Measurements from ENCODE around the gene INPP5D.
"Not testable (repeated sequence)": the region's sequence is repeated elsewhere in the genome, so short reads cannot be mapped to it uniquely, and the experiment has no call there.

INPP5D gene

DNA sequence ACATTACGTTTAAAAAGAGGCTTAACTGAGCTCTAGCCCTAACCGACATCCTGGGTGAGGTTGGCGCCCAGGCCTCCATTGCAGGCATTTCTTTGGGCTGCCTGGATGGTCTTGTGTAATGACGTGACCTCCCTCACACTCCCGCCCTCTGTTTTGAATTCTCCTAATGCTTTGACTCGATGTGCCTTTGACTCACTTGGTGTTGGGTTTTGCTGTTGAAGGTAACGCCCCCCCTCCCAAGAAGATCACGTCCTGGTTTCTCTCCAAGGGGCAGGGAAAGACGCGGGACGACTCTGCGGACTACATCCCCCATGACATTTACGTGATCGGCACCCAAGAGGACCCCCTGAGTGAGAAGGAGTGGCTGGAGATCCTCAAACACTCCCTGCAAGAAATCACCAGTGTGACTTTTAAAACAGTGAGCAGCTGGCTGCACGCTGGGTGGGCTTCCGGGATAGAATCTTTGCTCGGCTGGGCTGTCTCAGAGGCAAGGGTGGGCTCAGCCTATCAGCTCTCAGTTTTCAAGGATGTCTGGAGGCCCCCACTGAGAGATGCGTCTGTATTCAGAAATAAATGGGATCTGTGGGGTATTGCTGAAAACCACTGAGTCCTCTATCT, 103.5 kb downstream of the INPP5D start:
- in situ Hi-C loops (cut with HindIII; ENCODE audit: low sequenced_read_pairs), result no loop called here

GRCh38 chr2:233164128-233164635, 104.0 kb downstream of the INPP5D start:
- in situ Hi-C loops (cut with HindIII; ENCODE audit: low sequenced_read_pairs), result no loop called here

GRCh38 chr2:233164967-233165366, 104.8 kb downstream of the INPP5D start:
- in situ Hi-C loops (cut with HindIII; ENCODE audit: low sequenced_read_pairs), result no loop called here

- in situ Hi-C loops (cut with HindIII; ENCODE audit: low sequenced_read_pairs), result no loop called here
These were observed 105.4 kb downstream of the INPP5D start for GRCh38 chr2:233165543-233165894.

DNA sequence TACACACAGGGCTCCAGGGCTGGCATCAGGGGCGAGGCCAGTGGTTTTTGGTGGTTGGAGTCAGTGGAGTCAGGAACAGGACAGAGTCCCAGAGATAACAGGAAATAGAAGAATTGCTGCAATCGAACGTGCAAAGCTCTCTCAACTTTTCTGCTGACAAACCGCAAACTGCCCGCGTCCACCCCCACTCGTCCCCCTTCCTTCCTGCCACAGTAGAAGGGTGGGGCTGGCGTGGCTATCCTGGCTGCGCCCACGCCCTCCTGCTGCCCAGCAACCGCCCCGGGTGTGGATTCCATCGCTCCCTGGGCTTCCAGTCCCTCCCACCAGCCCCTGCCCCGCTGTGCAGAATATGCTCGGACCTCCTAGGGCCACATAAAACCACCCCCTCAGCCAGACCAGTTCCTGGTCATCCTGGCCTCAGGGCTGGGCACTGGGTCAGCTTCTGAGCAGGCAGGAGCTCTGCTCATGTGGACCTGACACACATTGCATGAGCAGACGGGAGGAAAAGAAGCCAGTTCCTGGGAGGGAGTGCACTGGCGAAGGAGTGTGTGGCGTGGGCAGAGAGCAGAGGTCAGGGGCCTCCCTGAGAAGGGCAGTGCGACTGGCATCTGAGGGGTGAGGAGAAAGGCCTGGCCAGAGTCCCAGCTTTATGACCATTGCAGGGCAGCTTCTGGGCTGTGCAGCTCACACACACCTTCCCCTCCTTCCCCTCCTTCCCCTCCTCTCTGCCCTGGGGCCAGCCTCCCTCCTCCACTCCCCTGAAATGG, 105.9 kb downstream of the INPP5D start:
- in situ Hi-C loops (cut with HindIII; ENCODE audit: low sequenced_read_pairs), result no loop called here

- in situ Hi-C loops (cut with HindIII; ENCODE audit: low sequenced_read_pairs), result no loop called here
These were observed 108.3 kb downstream of the INPP5D start for GRCh38 chr2:233168445-233168844.

- in situ Hi-C loops (cut with HindIII; ENCODE audit: low sequenced_read_pairs), result no loop called here
These were observed 108.8 kb downstream of the INPP5D start for GRCh38 chr2:233168919-233169318.

DNA sequence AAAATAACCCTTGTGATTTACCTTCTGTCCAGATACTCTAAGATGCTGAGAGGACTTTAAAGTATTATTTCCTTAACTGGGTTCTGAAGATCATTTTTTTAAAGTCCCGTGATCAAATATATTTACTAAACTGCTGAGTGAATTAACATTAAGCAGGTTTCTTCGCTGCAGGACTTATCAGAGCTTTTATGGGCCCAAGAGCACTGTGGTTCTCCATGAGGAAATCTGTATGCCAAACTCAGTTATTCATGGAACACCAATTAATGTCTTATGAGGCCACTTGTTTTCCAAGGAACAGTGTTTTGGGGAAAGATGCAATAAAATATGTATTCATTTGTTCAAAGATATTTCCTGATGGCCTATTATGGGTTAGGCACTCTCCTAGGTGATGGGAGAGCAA, 111.2 kb downstream of the INPP5D start:
- in situ Hi-C loops (cut with HindIII; ENCODE audit: low sequenced_read_pairs), result no loop called here

GRCh38 chr2:233173115-233173514, 113.0 kb downstream of the INPP5D start:
- in situ Hi-C loops (cut with HindIII; ENCODE audit: low sequenced_read_pairs), result no loop called here

- in situ Hi-C loops (cut with HindIII; ENCODE audit: low sequenced_read_pairs), result no loop called here
These were observed 114.0 kb downstream of the INPP5D start for GRCh38 chr2:233174137-233174536.

DNA sequence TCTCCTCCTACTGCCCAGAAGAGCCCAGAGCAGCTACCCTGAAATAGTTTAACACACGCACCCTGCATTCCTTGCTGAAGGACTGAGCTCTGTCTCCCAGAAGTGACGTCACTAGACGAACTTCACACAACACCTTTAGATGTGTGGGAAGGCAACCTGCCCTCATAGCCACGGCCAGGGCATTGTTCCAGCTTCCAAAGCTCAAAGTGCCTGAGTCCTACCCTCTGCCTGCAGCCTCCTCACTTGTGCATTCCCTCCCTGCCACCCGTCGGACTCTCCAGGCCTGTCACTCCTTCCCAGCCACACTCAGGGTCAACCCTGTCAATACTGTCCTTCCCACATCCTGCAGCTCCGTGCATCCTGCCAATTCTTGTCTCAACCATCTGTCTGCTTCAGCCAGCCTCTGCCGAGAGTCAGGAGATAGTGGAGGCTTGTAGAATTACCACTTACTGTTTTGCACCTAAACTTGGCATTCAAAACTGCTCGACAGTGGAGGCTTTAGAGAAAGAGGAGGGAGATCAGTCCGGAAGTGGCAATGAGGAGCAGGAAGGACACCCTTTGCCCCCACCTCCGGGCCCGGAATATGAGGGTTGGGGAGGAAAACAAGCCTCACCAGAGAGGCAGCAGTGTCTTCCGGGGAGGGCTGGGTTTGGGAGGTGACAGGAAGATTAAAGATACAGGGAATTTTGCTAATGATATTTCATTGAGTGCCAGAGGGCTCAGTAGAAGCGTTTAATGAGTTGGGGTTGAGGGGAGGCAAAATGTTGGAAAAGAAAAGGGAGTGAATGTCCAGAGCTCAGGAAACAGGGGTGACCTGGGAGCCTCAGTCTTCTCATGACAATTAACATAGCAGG, 119.1 kb downstream of the INPP5D start:
- in situ Hi-C loops (cut with HindIII; ENCODE audit: low sequenced_read_pairs), result no loop called here

GRCh38 chr2:233179848-233180366, 119.8 kb downstream of the INPP5D start:
- in situ Hi-C loops (cut with HindIII; ENCODE audit: low sequenced_read_pairs), result no loop called here

DNA sequence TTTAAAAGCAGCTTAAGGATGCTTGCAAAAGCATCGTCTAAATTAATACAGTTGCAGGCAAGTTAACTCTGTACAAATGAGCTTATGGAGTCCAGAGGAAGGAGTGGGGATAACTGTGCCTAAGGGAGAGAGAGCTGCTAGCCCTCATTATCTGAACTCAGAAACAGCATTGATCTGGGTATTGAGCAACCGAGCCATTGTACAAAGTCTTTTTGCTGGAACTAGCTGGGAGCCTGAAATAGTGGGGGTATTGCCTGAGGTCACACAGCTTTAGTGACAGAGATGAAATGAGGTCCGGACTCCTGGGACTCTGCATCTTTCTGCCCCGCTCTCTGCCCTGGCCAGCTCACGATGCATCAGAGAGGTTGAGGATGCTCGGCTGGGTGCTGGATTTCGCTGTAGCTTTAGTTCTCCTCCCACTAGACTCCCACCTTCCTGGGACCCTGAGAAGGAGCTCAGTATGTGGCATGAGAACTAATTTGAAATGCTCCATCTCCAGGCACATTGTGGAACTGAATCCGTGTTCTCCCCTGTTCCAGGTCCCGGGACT, 123.8 kb downstream of the INPP5D start:
- in situ Hi-C loops (cut with HindIII; ENCODE audit: low sequenced_read_pairs), result no loop called here

DNA sequence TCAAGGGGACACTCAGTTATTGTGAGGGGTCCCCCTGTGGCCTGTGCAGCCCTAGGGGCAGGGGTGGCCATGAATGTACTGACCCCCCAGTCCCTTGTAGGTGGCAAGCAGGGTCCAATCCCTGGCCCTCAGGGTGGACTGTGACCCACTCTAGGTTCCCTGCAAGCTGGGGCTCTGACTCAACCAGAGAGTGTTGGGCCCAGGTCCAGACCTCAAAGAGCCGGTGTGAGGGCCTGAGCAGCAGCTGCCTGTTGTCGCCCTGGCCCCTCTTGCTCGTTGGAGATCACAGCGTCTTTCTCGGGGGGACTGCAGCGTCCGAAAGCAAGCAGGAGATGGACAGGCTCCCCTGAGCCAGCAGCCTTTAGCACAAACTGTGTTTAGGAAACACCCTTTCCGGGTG, 124.5 kb downstream of the INPP5D start:
- in situ Hi-C loops (cut with HindIII; ENCODE audit: low sequenced_read_pairs), result no loop called here

DNA sequence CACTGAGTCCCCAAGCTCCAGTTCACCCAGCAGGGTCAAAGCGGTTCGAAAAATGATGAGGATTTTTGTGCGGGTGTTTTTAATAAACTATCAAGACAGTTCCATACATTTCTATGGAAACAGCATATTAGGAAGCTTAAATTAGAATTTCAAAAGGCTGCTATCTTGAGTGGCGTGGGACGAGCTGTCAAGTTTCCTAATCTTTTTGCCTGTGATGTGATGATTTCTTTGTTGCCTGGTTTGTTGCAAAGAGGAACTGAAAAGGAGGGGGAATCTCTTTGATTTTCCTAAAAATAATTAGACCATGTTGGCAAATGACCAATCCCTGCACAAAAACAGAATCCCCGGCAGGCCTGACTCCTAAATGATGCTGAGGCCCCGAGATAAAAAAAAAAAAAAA, 125.2 kb downstream of the INPP5D start:
- in situ Hi-C loops (cut with HindIII; ENCODE audit: low sequenced_read_pairs), result no loop called here

- in situ Hi-C loops (cut with HindIII; ENCODE audit: low sequenced_read_pairs), result no loop called here
These were observed 125.8 kb downstream of the INPP5D start for GRCh38 chr2:233185963-233186362.

GRCh38 chr2:233186851-233187250, 126.7 kb downstream of the INPP5D start:
- in situ Hi-C loops (cut with HindIII; ENCODE audit: low sequenced_read_pairs), result no loop called here

DNA sequence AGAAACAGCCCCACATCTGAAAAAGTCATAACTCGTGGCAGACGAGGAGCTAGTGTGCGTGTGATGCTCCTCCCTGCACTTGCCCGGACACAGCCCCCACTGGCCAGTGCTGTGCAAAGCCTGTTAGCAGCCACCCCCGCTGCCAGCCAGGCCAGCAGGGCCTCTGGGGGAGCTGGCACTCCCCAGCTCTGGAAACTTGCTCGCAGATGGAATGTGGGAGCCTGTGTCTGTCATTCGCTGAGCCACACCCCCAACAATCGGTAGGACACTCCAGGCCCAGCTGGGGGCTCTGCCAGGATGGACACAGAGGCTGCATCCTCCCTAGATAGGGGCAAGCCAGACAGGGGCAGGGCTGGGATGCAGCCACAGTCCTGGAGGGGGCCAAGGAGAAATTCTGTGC, 128.9 kb downstream of the INPP5D start:
- in situ Hi-C loops (cut with HindIII; ENCODE audit: low sequenced_read_pairs), result no loop called here

DNA sequence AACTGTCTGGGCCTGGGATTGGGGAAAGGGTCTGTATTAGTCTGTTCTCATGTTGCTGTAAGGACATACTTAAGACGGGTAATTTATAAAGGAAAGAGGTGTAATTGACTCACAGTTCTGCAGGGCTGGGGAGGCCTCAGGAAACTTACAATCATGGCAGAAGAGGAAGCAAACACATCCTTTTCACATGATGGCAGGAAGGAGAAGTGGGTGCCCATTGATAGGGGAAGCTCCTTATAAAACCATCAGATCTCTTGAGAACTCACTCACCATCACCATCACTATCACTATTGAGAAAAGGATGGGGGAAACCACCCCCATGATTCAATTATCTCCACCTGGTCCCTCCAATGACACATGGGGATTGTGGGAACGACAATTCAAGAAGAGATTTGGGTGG, 130.9 kb downstream of the INPP5D start:
- in situ Hi-C loops (cut with HindIII; ENCODE audit: low sequenced_read_pairs), result not testable (repeated sequence)

- in situ Hi-C loops (cut with HindIII; ENCODE audit: low sequenced_read_pairs), result no loop called here
These were observed 133.6 kb downstream of the INPP5D start for GRCh38 chr2:233193738-233194137.

- in situ Hi-C loops (cut with HindIII; ENCODE audit: low sequenced_read_pairs), result no loop called here
These were observed 134.9 kb downstream of the INPP5D start for GRCh38 chr2:233195027-233195426.

Data from DLD1 (cell line).